Measurements from ENCODE around the gene TSPAN3.

TSPAN3 gene

GRCh38 chr15:77064539-77065308 is 6.2 kb downstream of the TSPAN3 start:
- DNase-seq (ENCODE audit: low read depth in 1 of 2, low spot score in 1 of 2): no peak
- H3K4me3 ChIP-seq (replicated peaks; ENCODE audit: insufficient read depth, low read length): no peak overlapping the region

GRCh38 chr15:77064063-77064462 is 6.8 kb downstream of the TSPAN3 start:
- no peak for DNase-seq (ENCODE audit: low read depth in 1 of 2, low spot score in 1 of 2)
- Histone ChIP-seq H3K27me3 (ENCODE audit: insufficient read depth, poor library complexity, severe bottlenecking) (no peaks in the 10 kb centered on the region), H3K27ac (replicated peaks) (no peak overlapping the region), H3K4me3 (replicated peaks; ENCODE audit: insufficient read depth, low read length) (no peak overlapping the region)
- TF ChIP-seq CTCF (IDR thresholded peaks at IDR 0.05; ENCODE audit: insufficient read depth, low read length) (no peak), REST (IDR thresholded peaks at IDR 0.05; ENCODE audit: insufficient replicate concordance, low read depth) (no peak), SPI1 (IDR thresholded peaks at IDR 0.05; ENCODE audit: borderline replicate concordance, low read depth) (no peak), GABPA (IDR thresholded peaks at IDR 0.05; ENCODE audit: low read depth) (no peak)

More at GRCh38 chr15:77064539-77065308, 6.2 kb downstream of the TSPAN3 start:
- Histone ChIP-seq H3K27ac (replicated peaks) (no peak overlapping the region), H3K27me3 (ENCODE audit: insufficient read depth, poor library complexity, severe bottlenecking) (no peaks in the 10 kb centered on the region)
- TF ChIP-seq GABPA (IDR thresholded peaks at IDR 0.05; ENCODE audit: low read depth): no peak

GRCh38 chr15:77063249-77063648 is 7.7 kb downstream of the TSPAN3 start:
- TF ChIP-seq SPI1 (IDR thresholded peaks at IDR 0.05; ENCODE audit: borderline replicate concordance, low read depth): no peak
- TF ChIP-seq CTCF (IDR thresholded peaks at IDR 0.05; ENCODE audit: insufficient read depth, low read length): no peak
- no peak for TF ChIP-seq GABPA (IDR thresholded peaks at IDR 0.05; ENCODE audit: low read depth)
- no peak for TF ChIP-seq REST (IDR thresholded peaks at IDR 0.05; ENCODE audit: insufficient replicate concordance, low read depth)
- no peak for TF ChIP-seq POLR2AphosphoS5 (IDR thresholded peaks at IDR 0.05; ENCODE audit: low read depth)
- no peak for DNase-seq (ENCODE audit: low read depth in 1 of 2, low spot score in 1 of 2)
- Histone ChIP-seq H3K4me3 (replicated peaks; ENCODE audit: insufficient read depth, low read length) (no peak overlapping the region), H3K27me3 (ENCODE audit: insufficient read depth, poor library complexity, severe bottlenecking) (no peaks in the 10 kb centered on the region), H3K27ac (replicated peaks) (no peak overlapping the region)

GRCh38 chr15:77060546-77060945 is 10.4 kb downstream of the TSPAN3 start:
- TF ChIP-seq CTCF (IDR thresholded peaks at IDR 0.05; ENCODE audit: insufficient read depth, low read length) (no peak), GABPA (IDR thresholded peaks at IDR 0.05; ENCODE audit: low read depth) (no peak)
- no peak overlapping the region for H3K4me3 ChIP-seq (replicated peaks; ENCODE audit: insufficient read depth, low read length)
- no peak for DNase-seq (ENCODE audit: low read depth in 1 of 2, low spot score in 1 of 2)
- H3K27me3 ChIP-seq (ENCODE audit: insufficient read depth, poor library complexity, severe bottlenecking): no peaks in the 10 kb centered on the region
- H3K27ac ChIP-seq (replicated peaks): no peak overlapping the region
